ENCODE results near the gene NAA25. TPM values are rescaled to one million over a fixed set of nuclear protein-coding genes. Genes with fewer than 3 reads are reported as not detected.

NAA25 gene
- total and polyA plus RNA-seq, 9 of the 15 experiments (the other 6 are each of a cell fraction or from before 2014, with no cell fraction given) = 26.6 to 59.6 (median 48.9) TPM

DNA sequence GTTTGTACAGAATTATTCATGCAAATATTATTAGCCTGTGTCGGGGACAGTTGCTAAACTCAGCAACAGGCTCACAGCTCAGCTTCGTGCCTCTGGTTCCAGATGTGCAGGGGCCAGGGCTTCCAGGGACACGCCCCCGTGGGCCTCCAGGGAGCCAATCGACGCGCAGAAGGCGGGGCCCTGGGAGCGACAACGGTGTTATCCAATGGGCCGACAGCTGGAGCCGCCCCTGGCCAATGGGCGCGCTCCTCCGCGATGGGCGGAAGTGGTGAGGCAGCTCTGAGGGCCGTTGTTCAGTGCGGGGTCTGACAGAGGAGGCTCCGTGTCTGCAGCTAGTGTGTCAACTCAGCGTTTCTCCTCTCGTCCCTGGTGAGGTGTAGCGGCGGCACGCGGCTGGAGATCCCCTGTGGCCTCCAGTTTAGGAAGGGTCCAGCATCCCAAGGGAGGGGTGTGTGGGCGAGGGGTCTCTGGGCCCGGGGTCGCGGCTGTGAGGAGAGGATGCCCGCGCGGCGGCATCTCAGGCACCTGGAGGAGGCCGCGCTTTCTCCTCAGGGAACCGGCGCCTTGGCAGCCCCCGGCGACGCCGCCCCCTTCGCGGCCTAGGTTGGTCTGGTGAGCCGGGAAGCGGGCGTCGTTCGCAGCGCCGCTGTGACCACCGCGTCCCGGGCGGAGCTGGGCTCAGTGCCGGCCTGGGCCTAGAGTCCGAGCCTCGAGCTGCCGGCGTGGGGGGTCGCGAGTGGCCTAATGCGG lies 16.8 kb upstream of the NAA25 start, which contains the start of gene TRAFD1 (continued):
- TF ChIP-seq FOXM1 (IDR thresholded peaks at IDR 0.05; ENCODE audit: low read depth) (no peak), FOXM1 (CRISPR knock-in tag; IDR thresholded peaks at IDR 0.05; ENCODE audit: low read depth) (no peak), HMGN3 (IDR thresholded peaks at IDR 0.05; ENCODE audit: borderline replicate concordance, extremely low read depth, insufficient read length, low read depth, low read length) (peak; percentile 81), RCOR1 (IDR thresholded peaks at IDR 0.05; ENCODE audit: borderline replicate concordance in 1 of 2, low read depth in 2 of 2, low read length in 2 of 2) (peak in 1 of 2 experiments; percentile 17; a peak in 1 of 4 replicates), RBBP5 (IDR thresholded peaks at IDR 0.05; ENCODE audit: borderline replicate concordance, insufficient read depth, low read length, poor library complexity, severe bottlenecking) (peak; percentile 87), ATF1 (CRISPR knock-in tag; IDR thresholded peaks at IDR 0.05) (no peak), ATF1 (tag; IDR thresholded peaks at IDR 0.05) (peak; percentile 79), ZFP36 (IDR thresholded peaks at IDR 0.05; ENCODE audit: low read depth, low read length, partially characterized antibody) (peak; percentile 84), HDAC1 (IDR thresholded peaks at IDR 0.05) (peak in 1 of 2 experiments; percentile 88; a peak in 2 of 4 replicates), ZNF431 (CRISPR knock-in tag; IDR thresholded peaks at IDR 0.05) (no peak), MBD2 (IDR thresholded peaks at IDR 0.05; ENCODE audit: borderline replicate concordance, low read depth) (peak; percentile 99), ZNF316 (IDR thresholded peaks at IDR 0.05) (peak; percentile 98), CHD2 (IDR thresholded peaks at IDR 0.05; ENCODE audit: low read depth, low read length) (peak; percentile 91), ESRRA (IDR thresholded peaks at IDR 0.05; ENCODE audit: borderline replicate concordance, low read depth) (peak; percentile 61; the same call in 1 of the 2 replicates), C11orf30 (IDR thresholded peaks at IDR 0.05; ENCODE audit: low read depth) (peak; percentile 98), RBM34 (IDR thresholded peaks at IDR 0.05; ENCODE audit: borderline replicate concordance, insufficient read depth, low read length) (no peak), FOXK2 (conservative IDR thresholded peaks at IDR 0.05 in 1 of 2, IDR thresholded peaks at IDR 0.05 in 1 of 2; ENCODE audit: low read depth in 2 of 2) (0 out of 4 replicates have a peak, but pooled peaks of 1 of the 2 experiments have one; percentile 42), CXXC5 (CRISPR knock-in tag; IDR thresholded peaks at IDR 0.05) (peak; percentile 49; the same call in 1 of the 2 replicates)
- TF ChIP-seq, protein P1, sequence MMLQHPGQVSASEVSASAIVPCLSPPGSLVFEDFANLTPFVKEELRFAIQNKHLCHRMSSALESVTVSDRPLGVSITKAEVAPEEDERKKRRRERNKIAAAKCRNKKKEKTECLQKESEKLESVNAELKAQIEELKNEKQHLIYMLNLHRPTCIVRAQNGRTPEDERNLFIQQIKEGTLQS (IDR thresholded peaks at IDR 0.05) = no peak
- TF ChIP-seq, protein P1 (CRISPR knock-in tag; conservative IDR thresholded peaks at IDR 0.05) = 0 out of 2 replicates have a peak, but pooled peaks have one; percentile 47
- TF ChIP-seq, protein P2, sequence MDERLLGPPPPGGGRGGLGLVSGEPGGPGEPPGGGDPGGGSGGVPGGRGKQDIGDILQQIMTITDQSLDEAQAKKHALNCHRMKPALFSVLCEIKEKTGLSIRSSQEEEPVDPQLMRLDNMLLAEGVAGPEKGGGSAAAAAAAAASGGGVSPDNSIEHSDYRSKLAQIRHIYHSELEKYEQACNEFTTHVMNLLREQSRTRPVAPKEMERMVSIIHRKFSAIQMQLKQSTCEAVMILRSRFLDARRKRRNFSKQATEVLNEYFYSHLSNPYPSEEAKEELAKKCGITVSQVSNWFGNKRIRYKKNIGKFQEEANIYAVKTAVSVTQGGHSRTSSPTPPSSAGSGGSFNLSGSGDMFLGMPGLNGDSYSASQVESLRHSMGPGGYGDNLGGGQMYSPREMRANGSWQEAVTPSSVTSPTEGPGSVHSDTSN (CRISPR knock-in tag; IDR thresholded peaks at IDR 0.05; ENCODE audit: low read depth) = peak; percentile 94
- TF ChIP-seq, protein P2 (tag; conservative IDR thresholded peaks at IDR 0.05; ENCODE audit: low read depth) = peak; percentile 99
- TF ChIP-seq, protein P3, sequence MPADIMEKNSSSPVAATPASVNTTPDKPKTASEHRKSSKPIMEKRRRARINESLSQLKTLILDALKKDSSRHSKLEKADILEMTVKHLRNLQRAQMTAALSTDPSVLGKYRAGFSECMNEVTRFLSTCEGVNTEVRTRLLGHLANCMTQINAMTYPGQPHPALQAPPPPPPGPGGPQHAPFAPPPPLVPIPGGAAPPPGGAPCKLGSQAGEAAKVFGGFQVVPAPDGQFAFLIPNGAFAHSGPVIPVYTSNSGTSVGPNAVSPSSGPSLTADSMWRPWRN (IDR thresholded peaks at IDR 0.05; ENCODE audit: low read depth) = no peak
- TF ChIP-seq, protein P4, sequence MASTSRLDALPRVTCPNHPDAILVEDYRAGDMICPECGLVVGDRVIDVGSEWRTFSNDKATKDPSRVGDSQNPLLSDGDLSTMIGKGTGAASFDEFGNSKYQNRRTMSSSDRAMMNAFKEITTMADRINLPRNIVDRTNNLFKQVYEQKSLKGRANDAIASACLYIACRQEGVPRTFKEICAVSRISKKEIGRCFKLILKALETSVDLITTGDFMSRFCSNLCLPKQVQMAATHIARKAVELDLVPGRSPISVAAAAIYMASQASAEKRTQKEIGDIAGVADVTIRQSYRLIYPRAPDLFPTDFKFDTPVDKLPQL (IDR thresholded peaks at IDR 0.05; ENCODE audit: extremely low read depth, insufficient read length) = peak; percentile 72
